Esophagus muscularis mucosa (tissue), 4 donors: ENCODE results near the gene CRABP2. TPM values are rescaled to one million over a fixed set of nuclear protein-coding genes. Genes with fewer than 3 reads are reported as not detected.
A peak's percentile ranks its signal among the peaks of the same experiment; 100 is the strongest.

Experiments
- DNase-seq: peaks from one replicate; pipeline ENCODE4 v3.0.0-alpha.2; 2017; ENCODE audit errors: extremely low spot score
- H3K27ac ChIP-seq, 4 donors: fragments of 200-600 bp; sonication (generic); replicated peaks in 1 of 4; 1 replicate in 3 of 4; 2 replicates in 1 of 4; pipeline ENCODE4 v1.5.1; 2016 to 2019; ENCODE audit warnings: mild to moderate bottlenecking in 1 of 4
- H3K27me3 ChIP-seq, 4 donors: fragments of 200-600 bp; sonication (generic); one replicate each; pipeline versions ENCODE4 v1.5.1 to v1.6.0; 2016 to 2019
- H3K36me3 ChIP-seq, 4 donors: fragments of 200-600 bp; sonication (generic); one replicate each; pipeline ENCODE4 v1.5.1; 2016 to 2019
- H3K4me1 ChIP-seq, 4 donors: fragments of 200-600 bp; sonication (generic); one replicate each; pipeline ENCODE4 v1.5.1; 2016 to 2019
- H3K4me3 ChIP-seq, 4 donors: fragments of 200-600 bp; sonication (generic); 1 replicate in 2 of 4; 2 replicates in 2 of 4; pipeline ENCODE4 v1.5.1; 2016 to 2019; ENCODE audit warnings: mild to moderate bottlenecking in 4 of 4, moderate library complexity in 1 of 4
- H3K9me3 ChIP-seq, 4 donors: fragments of 200-600 bp; sonication (generic); 1 replicate in 3 of 4; 2 replicates in 1 of 4; pipeline ENCODE4 v1.5.1; 2016 to 2019
- EP300 ChIP-seq: sonication (generic); formaldehyde crosslinking; IDR thresholded peaks from one replicate; pipeline ENCODE4 v1.6.1; 2017; ENCODE audit warnings: antibody characterized with exemption
- POLR2A ChIP-seq: fragments of 450-650 bp; IDR thresholded peaks from one replicate; pipeline ENCODE4 v1.6.1; 2017; ENCODE audit warnings: antibody characterized with exemption, moderate library complexity, mild to moderate bottlenecking, low read depth
- POLR2AphosphoS5 ChIP-seq, 2 donors: sonication (generic); formaldehyde crosslinking; IDR thresholded peaks; one replicate each; pipeline ENCODE4 v1.6.1; 2017; ENCODE audit warnings: antibody characterized with exemption in 2 of 2
- WGBS: methylation state at CpG from one replicate; pipeline ENCODE4 v1.1.5; 2018; 5-methylcytosine and 5-hydroxymethylcytosine counted together
- intact Hi-C: fragments of 100-400 bp; cut with DNase I; formaldehyde crosslinking; loops from one replicate; pipeline ENCODE4 v1.15.1; 2023
- total RNA-seq, 4 donors: library from RNA; depleted of rRNA; stranded (reverse); fragments of >200 nt; gene quantifications; one replicate each; pipeline versions ENCODE4 v1.1.0 to v1.2.1, GENCODE V29; 2016
- TF ChIP-seq, protein P1 (sequence below), 3 experiments: fragments of 200-600 bp in 2 of 3; fragments of 450-650 bp in 1 of 3; sonication (generic) in 2 of 3; IDR thresholded peaks; one replicate each; pipeline ENCODE4 v1.5.1; 2017 to 2019; ENCODE audit warnings: antibody characterized with exemption in 3 of 3, mild to moderate bottlenecking in 2 of 3, moderate library complexity in 1 of 3

Gene CRABP2
- total RNA-seq, 4 donors from 2014 or later = 1.2 to 6.4 (median 2.7) TPM

DNA sequence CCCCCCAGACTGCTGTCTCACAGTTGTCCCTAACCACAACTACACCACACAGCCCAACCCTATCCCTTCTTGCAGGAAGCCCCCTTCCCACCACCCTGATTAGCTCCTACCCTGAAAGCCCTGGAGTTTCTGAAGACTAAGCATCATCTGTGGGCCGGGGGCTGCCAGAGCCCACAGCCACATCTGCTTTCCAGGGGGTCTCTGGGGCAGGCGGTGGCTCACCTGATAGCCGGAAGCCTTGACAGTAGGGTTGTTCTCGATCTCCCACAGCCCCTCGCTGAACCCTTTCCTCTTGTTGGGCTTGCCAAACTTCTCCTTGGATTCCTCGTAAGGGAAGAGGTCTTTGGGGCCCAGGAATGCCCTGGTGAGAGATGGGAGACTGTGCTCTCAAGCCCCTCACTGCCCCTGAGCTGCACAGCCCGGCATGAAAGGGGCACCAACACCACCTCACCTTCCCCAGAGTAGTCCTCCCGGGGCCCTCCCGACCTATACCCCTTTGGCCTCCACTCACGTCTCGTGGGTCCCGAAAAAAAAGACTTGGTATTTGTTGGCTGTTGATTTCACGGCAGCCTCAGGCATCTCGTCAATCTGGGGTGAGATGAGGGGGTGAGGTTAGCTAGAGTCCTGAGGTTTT lies 39.5 kb upstream of the CRABP2 start:
- TF ChIP-seq POLR2A = no peak
- TF ChIP-seq POLR2AphosphoS5 (IDR thresholded peaks at IDR 0.05) = no peak
- TF ChIP-seq EP300 = no peak
- TF ChIP-seq, protein P1, sequence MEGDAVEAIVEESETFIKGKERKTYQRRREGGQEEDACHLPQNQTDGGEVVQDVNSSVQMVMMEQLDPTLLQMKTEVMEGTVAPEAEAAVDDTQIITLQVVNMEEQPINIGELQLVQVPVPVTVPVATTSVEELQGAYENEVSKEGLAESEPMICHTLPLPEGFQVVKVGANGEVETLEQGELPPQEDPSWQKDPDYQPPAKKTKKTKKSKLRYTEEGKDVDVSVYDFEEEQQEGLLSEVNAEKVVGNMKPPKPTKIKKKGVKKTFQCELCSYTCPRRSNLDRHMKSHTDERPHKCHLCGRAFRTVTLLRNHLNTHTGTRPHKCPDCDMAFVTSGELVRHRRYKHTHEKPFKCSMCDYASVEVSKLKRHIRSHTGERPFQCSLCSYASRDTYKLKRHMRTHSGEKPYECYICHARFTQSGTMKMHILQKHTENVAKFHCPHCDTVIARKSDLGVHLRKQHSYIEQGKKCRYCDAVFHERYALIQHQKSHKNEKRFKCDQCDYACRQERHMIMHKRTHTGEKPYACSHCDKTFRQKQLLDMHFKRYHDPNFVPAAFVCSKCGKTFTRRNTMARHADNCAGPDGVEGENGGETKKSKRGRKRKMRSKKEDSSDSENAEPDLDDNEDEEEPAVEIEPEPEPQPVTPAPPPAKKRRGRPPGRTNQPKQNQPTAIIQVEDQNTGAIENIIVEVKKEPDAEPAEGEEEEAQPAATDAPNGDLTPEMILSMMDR (IDR thresholded peaks at IDR 0.05) = no peak
- peaks cover 57 to 72% (median 68%) of the 10 kb centered on the region in 4 donors for H3K4me1 ChIP-seq
- peak overlapping the region; percentile 93 to 99 (median 98) for H3K27ac ChIP-seq
- H3K36me3 ChIP-seq = peaks cover 14 to 36% (median 31%) of the 10 kb centered on the region in 4 donors
- no peaks in the 10 kb centered on the region for H3K9me3 ChIP-seq
- DNase-seq = no peak
- WGBS = 76% methylated on average over 9 of the region's 14 CpGs
- intact Hi-C loops = no loop called here
- no peaks in the 10 kb centered on the region for H3K27me3 ChIP-seq
- no peak overlapping the region for H3K4me3 ChIP-seq

DNA sequence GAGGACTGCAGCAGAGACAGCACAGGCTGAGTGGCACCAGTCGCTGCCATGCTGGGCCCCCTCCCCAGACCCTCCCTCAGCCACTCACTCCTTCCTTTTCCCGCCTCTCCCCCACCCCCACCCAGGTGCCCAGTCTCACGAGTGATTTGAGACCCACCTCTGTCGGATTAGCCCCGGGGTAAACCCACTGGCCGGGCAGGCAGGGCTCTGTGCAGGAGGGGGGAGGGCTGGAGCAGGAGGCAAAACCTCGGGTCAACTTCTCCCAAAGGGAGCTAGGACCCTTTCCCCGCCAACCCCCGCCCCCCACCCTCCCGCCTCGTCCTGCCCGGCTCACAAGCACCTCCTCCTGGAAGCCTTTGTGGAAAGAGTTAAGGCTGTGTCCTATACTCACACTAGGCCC lies 39.0 kb upstream of the CRABP2 start:
- WGBS = 70% methylated on average over 4 of the region's 12 CpGs
- H3K27ac ChIP-seq = peak overlapping the region; percentile 28 to 99 (median 94)

DNA sequence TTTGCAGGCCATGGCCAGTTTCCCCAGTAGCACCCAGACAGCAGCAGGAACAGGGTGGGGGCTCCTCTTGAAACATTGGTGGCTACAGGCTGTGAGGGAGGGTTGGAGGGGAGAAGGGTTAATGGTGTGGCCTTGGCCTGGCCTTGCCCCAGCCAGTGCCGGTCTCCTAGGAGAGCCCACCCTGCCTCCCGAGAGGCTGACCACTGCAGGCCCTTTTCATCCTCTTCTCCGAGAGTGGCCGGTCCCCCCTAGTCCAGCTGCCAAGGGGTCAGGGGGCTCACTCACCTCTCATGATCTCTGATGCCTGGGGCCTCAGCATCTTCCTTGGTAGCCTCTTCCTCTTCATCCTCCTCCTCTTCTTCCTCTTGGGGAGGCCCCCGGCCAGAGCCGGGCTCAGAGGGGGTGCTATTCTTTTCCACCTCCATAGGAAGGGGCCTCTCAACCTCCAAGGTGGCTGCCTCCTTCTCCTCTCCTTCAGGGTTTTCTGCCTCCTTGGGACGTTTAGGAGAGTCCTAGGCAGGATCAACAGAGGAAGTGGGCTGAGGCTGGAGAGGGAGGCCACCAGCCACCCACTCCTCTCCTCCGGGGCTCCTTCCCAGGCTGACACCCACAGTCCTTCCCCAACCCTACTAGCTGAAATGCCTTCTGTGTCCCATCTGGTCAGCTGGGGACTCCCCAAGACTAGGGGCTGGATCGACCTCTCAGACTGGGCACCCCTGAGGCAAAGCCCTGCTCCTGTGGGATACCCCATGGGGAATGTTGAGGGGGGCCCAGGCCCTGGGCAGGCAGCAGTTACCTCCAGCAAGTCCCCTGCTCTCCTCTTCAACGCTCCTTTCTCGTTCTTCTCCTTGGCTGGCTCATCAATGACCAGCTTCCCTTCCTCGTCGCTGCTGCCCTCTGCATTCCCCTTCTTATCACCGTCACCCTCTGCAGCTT lies 38.3 kb upstream of the CRABP2 start:
- Histone ChIP-seq H3K36me3 (peaks cover 14 to 36% (median 31%) of the 10 kb centered on the region in 4 donors), H3K4me3 (no peak overlapping the region), H3K27me3 (no peaks in the 10 kb centered on the region), H3K9me3 (no peaks in the 10 kb centered on the region), H3K27ac (peak overlapping the region in 3 of 4 donors; percentile 28 to 99 (median 96)), H3K4me1 (peaks cover 44 to 69% (median 62%) of the 10 kb centered on the region in 4 donors)
- intact Hi-C loops = no loop called here
- no peak for TF ChIP-seq POLR2A
- WGBS = 83% methylated on average over 14 of the region's 14 CpGs
- DNase-seq = no peak

More for the DNA sequence above, 39.0 kb upstream of the CRABP2 start:
- Histone ChIP-seq H3K4me3 (no peak overlapping the region), H3K9me3 (no peaks in the 10 kb centered on the region), H3K36me3 (peaks cover 14 to 36% (median 31%) of the 10 kb centered on the region in 4 donors), H3K27me3 (no peaks in the 10 kb centered on the region), H3K4me1 (peaks cover 51 to 72% (median 67%) of the 10 kb centered on the region in 4 donors)
- no peak for TF ChIP-seq POLR2A
- intact Hi-C loops = no loop called here
- DNase-seq = no peak

DNA sequence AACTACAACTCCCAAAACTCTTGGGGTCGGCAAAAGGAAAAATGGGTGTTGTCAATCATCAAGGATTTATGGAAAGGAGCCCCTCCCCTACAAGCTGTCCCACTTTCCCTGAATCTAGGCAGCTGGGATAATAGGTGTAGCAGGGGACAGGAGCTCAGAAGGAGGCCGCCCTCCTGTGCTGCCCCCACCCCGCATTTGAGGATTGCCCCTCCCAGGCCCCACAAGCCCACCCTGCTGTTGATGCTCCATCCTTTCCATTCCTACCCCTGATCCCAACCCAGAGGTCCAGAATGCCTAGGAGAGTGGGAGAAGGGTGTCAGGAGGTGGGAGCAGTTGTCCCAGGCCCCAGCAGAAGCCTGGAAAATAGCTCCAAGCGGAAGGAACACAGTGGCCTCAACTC lies 37.4 kb upstream of the CRABP2 start:
- Histone ChIP-seq H3K4me1 (peaks cover 36 to 61% (median 53%) of the 10 kb centered on the region in 4 donors), H3K9me3 (no peaks in the 10 kb centered on the region), H3K27me3 (no peaks in the 10 kb centered on the region), H3K36me3 (peaks cover 14 to 43% (median 36%) of the 10 kb centered on the region in 4 donors), H3K4me3 (no peak overlapping the region), H3K27ac (peak overlapping the region in 1 of 4 donors; percentile 4)
- no peak for DNase-seq
- TF ChIP-seq, protein P1 (IDR thresholded peaks at IDR 0.05) = no peak
- TF ChIP-seq EP300 (no peak), POLR2AphosphoS5 (IDR thresholded peaks at IDR 0.05) (no peak), POLR2A (no peak)
- intact Hi-C loops = no loop called here
- WGBS = 86% methylated on average over 4 of the region's 4 CpGs

DNA sequence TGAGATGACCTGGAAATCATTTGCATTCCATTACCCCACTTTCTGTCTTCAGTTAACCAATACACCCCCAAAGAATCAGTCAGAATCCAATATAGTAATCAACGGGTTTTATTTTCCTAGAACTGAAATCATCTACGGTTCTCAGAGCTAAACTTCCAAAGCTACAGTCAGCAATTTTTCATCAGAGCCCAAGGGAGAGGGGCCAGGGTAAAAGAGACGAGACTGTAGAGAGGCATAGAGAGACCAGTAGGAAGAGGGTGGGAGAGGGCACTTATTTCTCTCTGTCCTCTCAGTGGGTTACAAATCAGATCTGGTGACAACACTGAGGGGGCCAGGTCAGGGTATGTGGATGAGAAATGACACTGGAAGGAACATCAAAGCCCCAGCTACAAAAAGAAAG lies 36.6 kb upstream of the CRABP2 start:
- H3K9me3 ChIP-seq = no peaks in the 10 kb centered on the region
- no peak for DNase-seq
- H3K36me3 ChIP-seq = peaks cover 14 to 51% (median 44%) of the 10 kb centered on the region in 4 donors
- peaks cover 31 to 54% (median 47%) of the 10 kb centered on the region in 4 donors for H3K4me1 ChIP-seq
- H3K4me3 ChIP-seq = no peak overlapping the region
- intact Hi-C loops = no loop called here
- peak overlapping the region; percentile 80 to 88 (median 85) for H3K27ac ChIP-seq
- WGBS = 84% methylated on average over 3 of the region's 3 CpGs
- H3K27me3 ChIP-seq = no peaks in the 10 kb centered on the region
- TF ChIP-seq POLR2A = no peak
- TF ChIP-seq, protein P1 (IDR thresholded peaks at IDR 0.05) = no peak
- no peak for TF ChIP-seq POLR2AphosphoS5 (IDR thresholded peaks at IDR 0.05)
- no peak for TF ChIP-seq EP300
